Fibroblast of lung (primary cell): ENCODE results near the gene ANKRD10. TPM values are rescaled to one million over a fixed set of nuclear protein-coding genes. Genes with fewer than 3 reads are reported as not detected.

Source experiments
- DNase-seq, 2 donors: peaks; one replicate each; pipeline versions ENCODE4 v3.0.0 to v3.0.0-alpha.2; 2010; ENCODE audit warnings: low read depth in 2 of 2
- H2AFZ ChIP-seq: 2 replicates; pipeline ENCODE4 v1.5.1; 2012; ENCODE audit warnings: low read length, control low read depth, inconsistent platforms
- H3K27ac ChIP-seq: 2 replicates; pipeline ENCODE4 v1.5.1; 2011; ENCODE audit warnings: low read length, control low read depth; ENCODE audit not compliant: insufficient read depth
- H3K27me3 ChIP-seq: 2 replicates; pipeline ENCODE4 v1.5.1; 2011; ENCODE audit warnings: mild to moderate bottlenecking, low read length; ENCODE audit not compliant: control insufficient read depth, insufficient read depth
- H3K36me3 ChIP-seq: 2 replicates; pipeline ENCODE4 v1.5.1; 2011; ENCODE audit warnings: low read length; ENCODE audit not compliant: control insufficient read depth, insufficient read depth
- H3K4me1 ChIP-seq: 2 replicates; pipeline ENCODE4 v1.5.1; 2011; ENCODE audit warnings: low read length; ENCODE audit not compliant: control insufficient read depth, insufficient read depth; ENCODE audit errors: extremely low read depth
- H3K4me2 ChIP-seq: 2 replicates; pipeline ENCODE4 v1.5.1; 2011; ENCODE audit warnings: low read length, control low read depth; ENCODE audit not compliant: insufficient read depth; ENCODE audit errors: extremely low read depth
- H3K4me3 ChIP-seq, 4 experiments: fragments of 200-600 bp in 1 of 4; sonication (generic) in 1 of 4; replicated peaks in 1 of 4; 2 replicates each; pipeline ENCODE4 v1.5.1; 2011 to 2016; ENCODE audit warnings: low read length in 4 of 4, low read depth in 3 of 4, mild to moderate bottlenecking in 3 of 4, control low read depth in 2 of 4, inconsistent platforms in 1 of 4, mixed read lengths in 1 of 4; ENCODE audit not compliant: insufficient read depth in 1 of 4; ENCODE audit errors: control extremely low read depth in 1 of 4
- H3K79me2 ChIP-seq: 2 replicates; pipeline ENCODE4 v1.5.1; 2012; ENCODE audit warnings: mild to moderate bottlenecking, low read length, inconsistent platforms; ENCODE audit not compliant: control insufficient read depth, insufficient read depth
- H3K9ac ChIP-seq: 2 replicates; pipeline ENCODE4 v1.5.1; 2011; ENCODE audit warnings: mild to moderate bottlenecking, low read length, control low read depth; ENCODE audit not compliant: insufficient read depth
- H3K9me3 ChIP-seq: 2 replicates; pipeline ENCODE4 v1.5.1; 2012; ENCODE audit warnings: low read depth, low read length; ENCODE audit not compliant: control insufficient read depth, insufficient read depth
- H4K20me1 ChIP-seq: 2 replicates; pipeline ENCODE4 v1.5.1; 2011; ENCODE audit warnings: low read length; ENCODE audit not compliant: control insufficient read depth, insufficient read depth; ENCODE audit errors: extremely low read depth
- CTCF ChIP-seq, 2 donors: IDR thresholded peaks in 1 of 2; conservative IDR thresholded peaks in 1 of 2; 1 replicate in 1 of 2; 2 replicates in 1 of 2; pipeline ENCODE4 v1.5.1; 2011 to 2012; ENCODE audit warnings: low read length in 2 of 2, control low read depth in 1 of 2, inconsistent platforms in 1 of 2, low read depth in 1 of 2, mild to moderate bottlenecking in 1 of 2
- EZH2 ChIP-seq: IDR thresholded peaks from 2 replicates; pipeline ENCODE4 v1.5.1; 2012; ENCODE audit warnings: low read length, control low read depth, mild to moderate bottlenecking; ENCODE audit errors: missing control alignments
- polyA plus RNA-seq, 2 donors: library from polyadenylated mRNA; depleted of rRNA in 1 of 2; stranded (reverse) in 1 of 2; unstranded in 1 of 2; fragments of >200 nt; gene quantifications; 2 replicates each; pipeline ENCODE4 v1.2.1, GENCODE V29; 2011 to 2012; ENCODE audit warnings: missing spikeins in 1 of 2
- total RNA-seq: library from RNA; depleted of rRNA; stranded (reverse); fragments of >200 nt; gene quantifications from 2 replicates; pipeline ENCODE4 v1.2.1, GENCODE V29; 2014

ANKRD10 gene
- total and polyA plus RNA-seq, 2 donors (not counting 1 experiment from before 2014, with no cell fraction given): 29.5 to 130 TPM

- Histone ChIP-seq H3K79me2 (no peaks in the 10 kb centered on the region), H4K20me1 (no peaks in the 10 kb centered on the region), H3K9me3 (no peaks in the 10 kb centered on the region), H3K9ac (no peak overlapping the region), H3K4me2 (no peak overlapping the region), H3K27me3 (no peaks in the 10 kb centered on the region), H3K27ac (no peak overlapping the region), H2AFZ (no peak overlapping the region), H3K4me1 (no peaks in the 10 kb centered on the region), H3K4me3 (no peak overlapping the region), H3K36me3 (no peaks in the 10 kb centered on the region)
- TF ChIP-seq EZH2 (no peak), CTCF (conservative IDR thresholded peaks at IDR 0.05 in 1 of 2, IDR thresholded peaks at IDR 0.05 in 1 of 2; ENCODE audit: low read depth in 1 of 2, low read length in 2 of 2) (no peak)
- DNase-seq: no peak
These were observed 21.6 kb upstream of the ANKRD10 start for GRCh38 chr13:110936519-110936918.

GRCh38 chr13:110932588-110932987 lies 17.7 kb upstream of the ANKRD10 start:
- no peak for DNase-seq
- Histone ChIP-seq H3K79me2 (no peaks in the 10 kb centered on the region), H3K4me2 (no peak overlapping the region), H3K27me3 (peaks cover 7% of the 10 kb centered on the region), H3K4me3 (no peak overlapping the region), H2AFZ (no peak overlapping the region), H3K36me3 (no peaks in the 10 kb centered on the region), H3K27ac (no peak overlapping the region), H3K9ac (no peak overlapping the region), H4K20me1 (no peaks in the 10 kb centered on the region), H3K4me1 (no peaks in the 10 kb centered on the region), H3K9me3 (no peaks in the 10 kb centered on the region)
- TF ChIP-seq CTCF (conservative IDR thresholded peaks at IDR 0.05 in 1 of 2, IDR thresholded peaks at IDR 0.05 in 1 of 2; ENCODE audit: low read depth in 1 of 2, low read length in 2 of 2): no peak
- TF ChIP-seq EZH2: no peak

- TF ChIP-seq CTCF (conservative IDR thresholded peaks at IDR 0.05 in 1 of 2, IDR thresholded peaks at IDR 0.05 in 1 of 2; ENCODE audit: low read depth in 1 of 2, low read length in 2 of 2) (no peak), EZH2 (no peak)
- H3K4me1 ChIP-seq: no peaks in the 10 kb centered on the region
- no peak overlapping the region for H3K27ac ChIP-seq
- H3K79me2 ChIP-seq: no peaks in the 10 kb centered on the region
- no peak overlapping the region for H2AFZ ChIP-seq
- H3K4me2 ChIP-seq: no peak overlapping the region
- peaks cover 7% of the 10 kb centered on the region for H3K27me3 ChIP-seq
- H4K20me1 ChIP-seq: no peaks in the 10 kb centered on the region
- no peak overlapping the region for H3K4me3 ChIP-seq
- DNase-seq: no peak
- H3K9me3 ChIP-seq: no peaks in the 10 kb centered on the region
- no peak overlapping the region for H3K9ac ChIP-seq
- H3K36me3 ChIP-seq: no peaks in the 10 kb centered on the region
These were observed 14.4 kb upstream of the ANKRD10 start for GRCh38 chr13:110929104-110929777.
